HEK293 (cell line): ENCODE measurements around the gene AMMECR1L.

Source experiments
- CTCF ChIA-PET: fragments of 350-600 bp; formaldehyde crosslinking; extraction: SDS; loops from one replicate; lab custom pipeline; 2021; ENCODE audit warnings: antibody characterized with exemption; lab: Yijun Ruan, JAX
- POLR2A ChIA-PET: fragments of 300-600 bp; formaldehyde crosslinking; extraction: SDS; loops from one replicate; lab custom pipeline; 2020; ENCODE audit warnings: antibody characterized with exemption, inconsistent platforms; lab: Yijun Ruan, JAX
- H3K27ac ChIP-seq: fragments of 200-500 bp; sonication (Bioruptor generic); 2 replicates; pipeline ENCODE4 v1.5.1; 2014; ENCODE audit warnings: low read depth, low read length, control low read depth, inconsistent platforms; ENCODE audit errors: extremely low read depth
- H3K36me3 ChIP-seq, 2 experiments: fragments of 200-500 bp in 1 of 2; sonication (Bioruptor generic) in 1 of 2; 1 replicate in 1 of 2; 2 replicates in 1 of 2; pipeline ENCODE4 v1.5.1; 2014 to 2017; ENCODE audit warnings: inconsistent platforms in 2 of 2, low read length in 2 of 2; ENCODE audit not compliant: control insufficient read depth in 2 of 2, insufficient read depth in 1 of 2
- H3K4me1 ChIP-seq: fragments of 200-500 bp; sonication (Bioruptor generic); 2 replicates; pipeline ENCODE4 v1.5.1; 2014; ENCODE audit warnings: mild to moderate bottlenecking, low read length, inconsistent platforms; ENCODE audit not compliant: control insufficient read depth, insufficient read depth
- H3K4me3 ChIP-seq: 2 replicates; pipeline ENCODE4 v1.5.1; 2011; ENCODE audit warnings: low read depth, mild to moderate bottlenecking, control low read depth, low read length, moderate library complexity
- H3K9me3 ChIP-seq: fragments of 200-500 bp; sonication (Bioruptor generic); 2 replicates; pipeline ENCODE4 v1.5.1; 2014; ENCODE audit warnings: low read depth, low read length, inconsistent platforms; ENCODE audit not compliant: control insufficient read depth, insufficient read depth
- AEBP2 ChIP-seq: fragments of 450-650 bp; formaldehyde crosslinking; IDR thresholded peaks from 2 replicates; pipeline ENCODE4 v1.5.1; 2016; ENCODE audit warnings: missing biosample characterization, missing genetic modification characterization, borderline replicate concordance
- FEZF1 ChIP-seq: fragments of 450-650 bp; formaldehyde crosslinking; IDR thresholded peaks from 2 replicates; pipeline ENCODE4 v1.5.1; 2016; ENCODE audit warnings: missing biosample characterization, missing genetic modification characterization
- GLIS1 ChIP-seq: fragments of 450-650 bp; formaldehyde crosslinking; IDR thresholded peaks from 2 replicates; pipeline ENCODE4 v1.5.1; 2016; ENCODE audit warnings: missing biosample characterization, missing genetic modification characterization
- KLF7 ChIP-seq: fragments of 450-650 bp; formaldehyde crosslinking; IDR thresholded peaks from 2 replicates; pipeline ENCODE4 v1.5.1; 2016; ENCODE audit warnings: missing biosample characterization, missing genetic modification characterization, borderline replicate concordance
- ZBTB10 ChIP-seq: fragments of 450-650 bp; formaldehyde crosslinking; IDR thresholded peaks from 2 replicates; pipeline ENCODE4 v1.5.1; 2016; ENCODE audit warnings: missing biosample characterization, missing genetic modification characterization
- ZBTB26 ChIP-seq: fragments of 450-650 bp; formaldehyde crosslinking; optimal IDR thresholded peaks from 2 replicates; pipeline ENCODE3; 2016; ENCODE audit warnings: missing biosample characterization, mild to moderate bottlenecking, missing genetic modification characterization
- ZBTB44 ChIP-seq: fragments of 450-650 bp; IDR thresholded peaks from 2 replicates; pipeline ENCODE4 v1.5.1; 2018; ENCODE audit warnings: missing biosample characterization, mild to moderate bottlenecking, missing genetic modification characterization
- ZBTB49 ChIP-seq: fragments of 450-650 bp; formaldehyde crosslinking; IDR thresholded peaks from 2 replicates; pipeline ENCODE4 v1.5.1; 2016; ENCODE audit warnings: missing biosample characterization, missing genetic modification characterization, low read depth
- ZNF138 ChIP-seq: fragments of 450-650 bp; formaldehyde crosslinking; IDR thresholded peaks from 2 replicates; pipeline ENCODE4 v1.5.1; 2016; ENCODE audit warnings: missing biosample characterization, missing genetic modification characterization, borderline replicate concordance
- ZNF175 ChIP-seq: fragments of 450-650 bp; formaldehyde crosslinking; IDR thresholded peaks from 2 replicates; pipeline ENCODE4 v1.5.1; 2016; ENCODE audit warnings: missing biosample characterization, missing genetic modification characterization
- ZNF2 ChIP-seq: fragments of 450-650 bp; formaldehyde crosslinking; IDR thresholded peaks from 2 replicates; pipeline ENCODE4 v1.5.1; 2016; ENCODE audit warnings: missing biosample characterization, missing genetic modification characterization
- ZNF274 ChIP-seq, 2 experiments: fragments of 200-500 bp in 1 of 2; fragments of 450-650 bp in 1 of 2; sonication (Bioruptor generic) in 1 of 2; formaldehyde crosslinking in 1 of 2; IDR thresholded peaks; 2 replicates each; pipeline versions ENCODE4 v1.5.1 to v1.6.1; 2014 to 2016; ENCODE audit warnings: borderline replicate concordance in 1 of 2, inconsistent platforms in 1 of 2, low read length in 1 of 2, missing biosample characterization in 1 of 2, missing genetic modification characterization in 1 of 2
- ZNF391 ChIP-seq: fragments of 450-650 bp; formaldehyde crosslinking; IDR thresholded peaks from 2 replicates; pipeline ENCODE4 v1.5.1; 2016; ENCODE audit warnings: low read depth, missing biosample characterization, missing genetic modification characterization, borderline replicate concordance
- ZNF501 ChIP-seq: fragments of 450-650 bp; formaldehyde crosslinking; IDR thresholded peaks from 2 replicates; pipeline ENCODE4 v1.5.1; 2016; ENCODE audit warnings: missing biosample characterization, missing genetic modification characterization
- ZNF514 ChIP-seq: fragments of 450-650 bp; formaldehyde crosslinking; IDR thresholded peaks from 2 replicates; pipeline ENCODE4 v1.5.1; 2016; ENCODE audit warnings: missing biosample characterization, missing genetic modification characterization
- ZNF623 ChIP-seq: fragments of 450-650 bp; formaldehyde crosslinking; IDR thresholded peaks from 2 replicates; pipeline ENCODE4 v1.5.1; 2016; ENCODE audit warnings: missing biosample characterization, missing genetic modification characterization
- ZNF658 ChIP-seq: fragments of 450-650 bp; formaldehyde crosslinking; IDR thresholded peaks from 2 replicates; pipeline ENCODE4; 2016; ENCODE audit warnings: missing biosample characterization, missing genetic modification characterization
- ZNF664 ChIP-seq: fragments of 450-650 bp; formaldehyde crosslinking; IDR thresholded peaks from 2 replicates; pipeline ENCODE4 v1.5.1; 2016; ENCODE audit warnings: missing biosample characterization, missing genetic modification characterization
- ZNF701 ChIP-seq: fragments of 450-650 bp; formaldehyde crosslinking; IDR thresholded peaks from 2 replicates; pipeline ENCODE4 v1.5.1; 2016; ENCODE audit warnings: missing biosample characterization, missing genetic modification characterization
- ZNF747 ChIP-seq: fragments of 450-650 bp; formaldehyde crosslinking; IDR thresholded peaks from 2 replicates; pipeline ENCODE4 v1.5.1; 2016; ENCODE audit warnings: missing biosample characterization, missing genetic modification characterization
- ZSCAN30 ChIP-seq: fragments of 450-650 bp; IDR thresholded peaks from 2 replicates; pipeline ENCODE4 v1.5.1; 2018; ENCODE audit warnings: missing biosample characterization, mild to moderate bottlenecking, missing genetic modification characterization, moderate library complexity

AMMECR1L gene

GRCh38 chr2:127877626-127878025 lies 8.1 kb downstream of the AMMECR1L start:
- CTCF ChIA-PET = interaction anchor here (1.2 to 1.4 kb wide), 2 partner anchors 17 to 20 kb away, joined by 3 to 5 read pairs; no protein-coding TSS in a partner anchor
- 0 out of 2 replicates have a peak, but pooled peaks cover 2% of the 10 kb centered on the region for H3K4me1 ChIP-seq
- no peak overlapping the region for H3K27ac ChIP-seq
- H3K9me3 ChIP-seq = no peaks in the 10 kb centered on the region
- H3K4me3 ChIP-seq = no peak overlapping the region
- POLR2A ChIA-PET = no interaction called here
- H3K36me3 ChIP-seq = peaks cover 17 to 58% of the 10 kb centered on the region in 2 experiments
- TF ChIP-seq ZBTB44 (tag by site-specific recombination) (no peak), GLIS1 (tag by site-specific recombination) (peak; percentile 58)

- Histone ChIP-seq H3K9me3 (no peaks in the 10 kb centered on the region), H3K27ac (no peak overlapping the region), H3K4me1 (0 out of 2 replicates have a peak, but pooled peaks cover 2% of the 10 kb centered on the region), H3K36me3 (peaks cover 13 to 58% of the 10 kb centered on the region in 2 experiments; a peak in 2 of 3 replicates), H3K4me3 (no peak overlapping the region)
- CTCF ChIA-PET = interaction anchor here (1.2 to 1.4 kb wide), 2 partner anchors 17 to 20 kb away, joined by 3 to 5 read pairs; no protein-coding TSS in a partner anchor
- POLR2A ChIA-PET = no interaction called here
- TF ChIP-seq ZNF501 (tag by site-specific recombination) (no peak), ZNF175 (no peak), KLF7 (tag by site-specific recombination) (no peak), ZNF664 (no peak), ZBTB49 (tag by site-specific recombination) (no peak), ZNF747 (tag by site-specific recombination) (no peak), ZBTB26 (no peak), ZNF138 (tag by site-specific recombination) (no peak), ZNF701 (no peak), ZNF658 (tag by site-specific recombination) (no peak), ZNF514 (tag by site-specific recombination) (no peak), AEBP2 (tag by site-specific recombination) (no peak), ZBTB10 (tag by site-specific recombination) (no peak), ZNF274 (IDR thresholded peaks at IDR 0.05; ENCODE audit: low read length) (no peak), ZNF274 (tag by site-specific recombination; IDR thresholded peaks at IDR 0.05; ENCODE audit: borderline replicate concordance) (no peak), FEZF1 (tag by site-specific recombination) (no peak), ZNF623 (tag by site-specific recombination) (no peak), ZSCAN30 (tag by site-specific recombination) (no peak), ZNF391 (tag by site-specific recombination) (no peak), ZNF2 (no peak)
Measured at GRCh38 chr2:127877136-127877535, 8.6 kb downstream of the AMMECR1L start.
